Epithelial cell of prostate (primary cell): ENCODE results near the gene FGD5.

Source experiments
- DNase-seq: peaks from one replicate; pipeline ENCODE4 v3.0.0-alpha.2; 2011; ENCODE audit warnings: low read depth, low spot score
- H3K27ac ChIP-seq: fragments of 450-650 bp; 2 replicates; pipeline ENCODE4 v1.5.1; 2017; ENCODE audit warnings: mild to moderate bottlenecking

The FGD5 gene

GRCh38 chr3:14921811-14922705 is 103.3 kb downstream of the FGD5 start:
- H3K27ac ChIP-seq: no peak overlapping the region
- no peak for DNase-seq

GRCh38 chr3:14922863-14923262 is 104.1 kb downstream of the FGD5 start:
- no peak overlapping the region for H3K27ac ChIP-seq
- no peak for DNase-seq

- DNase-seq: no peak
- H3K27ac ChIP-seq: no peak overlapping the region
Measured at GRCh38 chr3:14923476-14923875, 104.7 kb downstream of the FGD5 start.

- no peak overlapping the region for H3K27ac ChIP-seq
- DNase-seq: no peak
Measured at GRCh38 chr3:14925729-14926591, 107.2 kb downstream of the FGD5 start.

- H3K27ac ChIP-seq: no peak overlapping the region
Measured at GRCh38 chr3:14926592-14926991, 107.8 kb downstream of the FGD5 start.

GRCh38 chr3:14927308-14927707 is 108.5 kb downstream of the FGD5 start:
- no peak for DNase-seq
- H3K27ac ChIP-seq: no peak overlapping the region

More at GRCh38 chr3:14926592-14926991, 107.8 kb downstream of the FGD5 start:
- no peak for DNase-seq

GRCh38 chr3:14929310-14930074 is 110.7 kb downstream of the FGD5 start:
- H3K27ac ChIP-seq: no peak overlapping the region
- no peak for DNase-seq

GRCh38 chr3:14933820-14934425 is 115.2 kb downstream of the FGD5 start:
- H3K27ac ChIP-seq: no peak overlapping the region
- no peak for DNase-seq

GRCh38 chr3:14935592-14936345 is 117.0 kb downstream of the FGD5 start:
- DNase-seq: no peak
- no peak overlapping the region for H3K27ac ChIP-seq

GRCh38 chr3:14938954-14939353 is 120.2 kb downstream of the FGD5 start:
- H3K27ac ChIP-seq: no peak overlapping the region
- DNase-seq: no peak

- H3K27ac ChIP-seq: no peak overlapping the region
- no peak for DNase-seq
Measured at GRCh38 chr3:14941871-14942270, 123.1 kb downstream of the FGD5 start.

- H3K27ac ChIP-seq: no peak overlapping the region
- no peak for DNase-seq
Measured at GRCh38 chr3:14943042-14943441, 124.3 kb downstream of the FGD5 start.

GRCh38 chr3:14946236-14946635 is 127.5 kb downstream of the FGD5 start:
- DNase-seq: no peak
- H3K27ac ChIP-seq: peak overlapping the region; percentile 96

- DNase-seq: no peak
- peak overlapping the region; percentile 96 for H3K27ac ChIP-seq
Measured at GRCh38 chr3:14946739-14947099, 128.0 kb downstream of the FGD5 start.

GRCh38 chr3:14947100-14947885 is 128.5 kb downstream of the FGD5 start, which contains the start of gene NR2C2:
NR2C2 (plus strand) TSS chr3:14947583; CDS start chr3:15003915, 56,332 bp downstream.
- DNase-seq: no peak
- H3K27ac ChIP-seq: peak within 1 kb of the TSS; percentile 96

- peak; percentile 69 for DNase-seq
- H3K27ac ChIP-seq: peak overlapping the region; percentile 96
Measured at GRCh38 chr3:14947886-14948608, 129.3 kb downstream of the FGD5 start.

GRCh38 chr3:14948609-14949038 is 129.9 kb downstream of the FGD5 start:
- peak overlapping the region; percentile 96 for H3K27ac ChIP-seq
- no peak for DNase-seq

GRCh38 chr3:14949126-14949525 is 130.4 kb downstream of the FGD5 start:
- DNase-seq: no peak
- H3K27ac ChIP-seq: peak overlapping the region; percentile 96
